Panc1 (cell line): ENCODE results near the gene TRERF1. TPM values are rescaled to one million over a fixed set of nuclear protein-coding genes. Genes with fewer than 3 reads are reported as not detected.

Experiments
- ATAC-seq: fragments of 200-7000 bp; cut with Tn5 transposase; 2 replicates; pipeline ENCODE4 v1.9.1; 2020; ENCODE audit warnings: mild to moderate bottlenecking, moderate library complexity
- BruUV-seq: library from RNA; stranded (reverse); fragments of 400-500 nt; replicated peaks from 2 replicates; lab custom pipeline; 2021; lab: Mats Ljungman, UMichigan
- CTCF ChIA-PET: fragments of 300-600 bp; sonication (Branson Sonifier 250); formaldehyde crosslinking; loops from one replicate; lab custom pipeline; 2022; ENCODE audit warnings: antibody characterized with exemption; lab: Charles Lee
- POLR2A ChIA-PET: fragments of 300-600 bp; sonication (Branson Sonifier 250); formaldehyde crosslinking; loops from one replicate; lab custom pipeline; 2022; ENCODE audit warnings: antibody characterized with exemption; lab: Charles Lee
- DNase-seq: peaks from one replicate; pipeline ENCODE4 v3.0.0-alpha.2; 2010; ENCODE audit warnings: low read depth, low spot score
- H3K27ac ChIP-seq: 2 replicates; pipeline ENCODE4 v1.5.1; 2011; ENCODE audit warnings: mild to moderate bottlenecking, low read length, inconsistent platforms
- H3K27me3 ChIP-seq: fragments of 200-500 bp; sonication (Bioruptor generic); 2 replicates; pipeline ENCODE4 v1.6.0; 2014; ENCODE audit warnings: low read length, inconsistent platforms; ENCODE audit not compliant: control insufficient read depth, insufficient read depth
- H3K36me3 ChIP-seq: fragments of 200-500 bp; sonication (Bioruptor generic); 2 replicates; pipeline ENCODE4 v1.5.1; 2014; ENCODE audit warnings: inconsistent platforms, mild to moderate bottlenecking, low read length, moderate library complexity; ENCODE audit not compliant: control insufficient read depth, insufficient read depth
- H3K4me1 ChIP-seq: 2 replicates; pipeline ENCODE4 v1.5.1; 2011; ENCODE audit warnings: inconsistent platforms, mild to moderate bottlenecking, low read length, moderate library complexity; ENCODE audit not compliant: control insufficient read depth, insufficient read depth
- H3K4me3 ChIP-seq, 2 experiments: 2 replicates each; pipeline ENCODE4 v1.5.1; 2011 to 2012; ENCODE audit warnings: low read depth in 2 of 2, low read length in 2 of 2, mild to moderate bottlenecking in 2 of 2, inconsistent platforms in 1 of 2, moderate library complexity in 1 of 2
- H3K9me3 ChIP-seq: fragments of 200-500 bp; sonication (Bioruptor generic); 2 replicates; pipeline ENCODE4 v1.5.1; 2014; ENCODE audit warnings: low read depth, mild to moderate bottlenecking, inconsistent platforms, low read length, moderate library complexity; ENCODE audit not compliant: control insufficient read depth, insufficient read depth
- POLR2AphosphoS5 ChIP-seq: IDR thresholded peaks from 2 replicates; pipeline ENCODE4 v1.6.1; 2012; ENCODE audit warnings: mild to moderate bottlenecking, low read depth, low read length, moderate library complexity
- SIN3A ChIP-seq: IDR thresholded peaks from 2 replicates; pipeline ENCODE4 v1.6.1; 2012; ENCODE audit warnings: low read depth, mild to moderate bottlenecking, low read length, moderate library complexity, borderline replicate concordance; ENCODE audit not compliant: insufficient read depth
- TCF7L2 ChIP-seq: IDR thresholded peaks from 2 replicates; pipeline ENCODE4 v1.6.1; 2011; ENCODE audit warnings: mild to moderate bottlenecking, low read depth, low read length, inconsistent platforms
- in situ Hi-C: cut with HindIII; loops from 2 replicates; pipeline ENCODE4 v1.10.0; 2016; ENCODE audit warnings: low sequenced_read_pairs, low pct_unique_long_range_greater_than_20kb
- intact Hi-C: fragments of 100-400 bp; cut with micrococcal nuclease; formaldehyde crosslinking; loops from one replicate; pipeline ENCODE4 v1.10.0; 2022; ENCODE audit not compliant: unreplicated experiment
- total RNA-seq: library from RNA; stranded (reverse); gene quantifications from one replicate; pipeline ENCODE4 v1.2.1, GENCODE V29; 2021; ENCODE audit not compliant: unreplicated experiment
- TF ChIP-seq, protein P1 (sequence below): fragments of 450-650 bp; IDR thresholded peaks from 2 replicates; pipeline ENCODE4 v1.5.1; 2017; ENCODE audit warnings: mild to moderate bottlenecking
- TF ChIP-seq, protein P2 (sequence below), 2 experiments: IDR thresholded peaks; 2 replicates each; pipeline ENCODE4 v1.6.1; 2011 to 2012; ENCODE audit warnings: low read depth in 2 of 2, control low read depth in 1 of 2, low read length in 1 of 2, mild to moderate bottlenecking in 1 of 2, moderate library complexity in 1 of 2; ENCODE audit not compliant: insufficient read depth in 1 of 2

Gene TRERF1
- total RNA-seq, 1 experiment from 2014 or later: 30.6 TPM

DNA sequence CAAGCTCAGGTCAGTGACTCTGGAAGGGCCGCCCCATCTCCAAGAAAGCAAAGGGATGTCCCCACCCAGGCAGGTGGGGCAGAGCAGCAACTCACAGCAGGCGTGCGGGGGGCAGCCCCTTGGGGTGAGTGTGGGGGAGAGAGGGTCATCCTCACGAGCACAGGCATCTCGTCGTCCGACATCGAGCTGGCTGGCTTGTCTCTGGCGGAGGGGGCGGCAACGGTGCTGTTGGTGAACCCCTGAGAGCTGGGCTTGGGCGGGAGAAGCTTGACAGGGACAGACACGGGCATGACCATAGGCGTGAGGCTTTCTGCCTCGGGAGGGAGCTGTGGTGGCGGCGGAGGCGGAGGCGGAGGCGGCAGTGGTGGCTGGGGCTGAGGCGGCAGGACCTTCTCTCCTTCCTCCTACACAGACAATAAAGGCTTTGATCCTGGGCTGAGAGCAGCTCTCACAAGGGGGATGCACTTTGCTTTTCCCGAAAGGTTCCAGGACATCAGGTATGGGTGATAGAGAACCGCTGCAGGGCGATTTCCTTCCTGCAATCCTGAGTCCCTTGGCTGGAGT lies 188.5 kb downstream of the TRERF1 start:
- Histone ChIP-seq H3K27me3 (no peaks in the 10 kb centered on the region), H3K4me1 (peaks cover 9% of the 10 kb centered on the region), H3K27ac (no peak overlapping the region), H3K36me3 (no peaks in the 10 kb centered on the region; the same call in none of the 2 replicates), H3K4me3 (no peak overlapping the region), H3K9me3 (no peaks in the 10 kb centered on the region)
- TF ChIP-seq, protein P1, sequence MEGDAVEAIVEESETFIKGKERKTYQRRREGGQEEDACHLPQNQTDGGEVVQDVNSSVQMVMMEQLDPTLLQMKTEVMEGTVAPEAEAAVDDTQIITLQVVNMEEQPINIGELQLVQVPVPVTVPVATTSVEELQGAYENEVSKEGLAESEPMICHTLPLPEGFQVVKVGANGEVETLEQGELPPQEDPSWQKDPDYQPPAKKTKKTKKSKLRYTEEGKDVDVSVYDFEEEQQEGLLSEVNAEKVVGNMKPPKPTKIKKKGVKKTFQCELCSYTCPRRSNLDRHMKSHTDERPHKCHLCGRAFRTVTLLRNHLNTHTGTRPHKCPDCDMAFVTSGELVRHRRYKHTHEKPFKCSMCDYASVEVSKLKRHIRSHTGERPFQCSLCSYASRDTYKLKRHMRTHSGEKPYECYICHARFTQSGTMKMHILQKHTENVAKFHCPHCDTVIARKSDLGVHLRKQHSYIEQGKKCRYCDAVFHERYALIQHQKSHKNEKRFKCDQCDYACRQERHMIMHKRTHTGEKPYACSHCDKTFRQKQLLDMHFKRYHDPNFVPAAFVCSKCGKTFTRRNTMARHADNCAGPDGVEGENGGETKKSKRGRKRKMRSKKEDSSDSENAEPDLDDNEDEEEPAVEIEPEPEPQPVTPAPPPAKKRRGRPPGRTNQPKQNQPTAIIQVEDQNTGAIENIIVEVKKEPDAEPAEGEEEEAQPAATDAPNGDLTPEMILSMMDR: no peak
- TF ChIP-seq, protein P2, sequence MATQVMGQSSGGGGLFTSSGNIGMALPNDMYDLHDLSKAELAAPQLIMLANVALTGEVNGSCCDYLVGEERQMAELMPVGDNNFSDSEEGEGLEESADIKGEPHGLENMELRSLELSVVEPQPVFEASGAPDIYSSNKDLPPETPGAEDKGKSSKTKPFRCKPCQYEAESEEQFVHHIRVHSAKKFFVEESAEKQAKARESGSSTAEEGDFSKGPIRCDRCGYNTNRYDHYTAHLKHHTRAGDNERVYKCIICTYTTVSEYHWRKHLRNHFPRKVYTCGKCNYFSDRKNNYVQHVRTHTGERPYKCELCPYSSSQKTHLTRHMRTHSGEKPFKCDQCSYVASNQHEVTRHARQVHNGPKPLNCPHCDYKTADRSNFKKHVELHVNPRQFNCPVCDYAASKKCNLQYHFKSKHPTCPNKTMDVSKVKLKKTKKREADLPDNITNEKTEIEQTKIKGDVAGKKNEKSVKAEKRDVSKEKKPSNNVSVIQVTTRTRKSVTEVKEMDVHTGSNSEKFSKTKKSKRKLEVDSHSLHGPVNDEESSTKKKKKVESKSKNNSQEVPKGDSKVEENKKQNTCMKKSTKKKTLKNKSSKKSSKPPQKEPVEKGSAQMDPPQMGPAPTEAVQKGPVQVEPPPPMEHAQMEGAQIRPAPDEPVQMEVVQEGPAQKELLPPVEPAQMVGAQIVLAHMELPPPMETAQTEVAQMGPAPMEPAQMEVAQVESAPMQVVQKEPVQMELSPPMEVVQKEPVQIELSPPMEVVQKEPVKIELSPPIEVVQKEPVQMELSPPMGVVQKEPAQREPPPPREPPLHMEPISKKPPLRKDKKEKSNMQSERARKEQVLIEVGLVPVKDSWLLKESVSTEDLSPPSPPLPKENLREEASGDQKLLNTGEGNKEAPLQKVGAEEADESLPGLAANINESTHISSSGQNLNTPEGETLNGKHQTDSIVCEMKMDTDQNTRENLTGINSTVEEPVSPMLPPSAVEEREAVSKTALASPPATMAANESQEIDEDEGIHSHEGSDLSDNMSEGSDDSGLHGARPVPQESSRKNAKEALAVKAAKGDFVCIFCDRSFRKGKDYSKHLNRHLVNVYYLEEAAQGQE (IDR thresholded peaks at IDR 0.05; ENCODE audit: insufficient read depth in 1 of 2, low read depth in 2 of 2, low read length in 1 of 2): no peak
- TF ChIP-seq POLR2AphosphoS5 (no peak), TCF7L2 (no peak), SIN3A (no peak)
- in situ Hi-C loops (no loop called here), intact Hi-C loops (no loop called here)
- ATAC-seq (no peak), DNase-seq (no peak)
- CTCF ChIA-PET: no interaction called here
- POLR2A ChIA-PET: no interaction called here
- no TSS peak for BruUV-seq

DNA sequence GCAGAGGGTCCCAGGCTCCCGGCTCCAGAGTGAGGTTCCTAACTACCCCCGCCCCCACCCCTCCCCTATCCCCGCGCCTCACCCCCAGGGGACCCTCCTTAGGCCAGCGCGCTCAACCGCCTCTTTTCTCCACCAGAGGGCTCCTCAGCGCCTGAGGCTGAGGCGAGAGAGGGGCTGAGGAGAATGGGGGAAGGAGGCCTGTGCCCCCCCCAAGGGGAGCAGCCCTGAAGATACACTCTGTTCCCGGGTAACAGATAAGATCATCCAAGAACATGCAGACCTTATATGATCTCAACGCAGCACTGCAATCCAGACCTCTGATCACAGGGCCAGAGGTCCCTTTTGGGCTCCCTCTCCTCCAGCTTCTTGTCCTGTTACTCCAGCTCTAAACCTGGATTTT lies 190.8 kb downstream of the TRERF1 start:
- H3K4me1 ChIP-seq: peaks cover 9% of the 10 kb centered on the region
- in situ Hi-C loops: no loop called here
- H3K9me3 ChIP-seq: no peaks in the 10 kb centered on the region
- TF ChIP-seq SIN3A: no peak
- TF ChIP-seq, protein P2 (IDR thresholded peaks at IDR 0.05; ENCODE audit: insufficient read depth in 1 of 2, low read depth in 2 of 2, low read length in 1 of 2): no peak
- TF ChIP-seq, protein P1: peak; percentile 84
- no TSS peak for BruUV-seq
- DNase-seq: no peak
- peak; percentile 73 for ATAC-seq
- intact Hi-C loops: no loop called here
- H3K4me3 ChIP-seq: no peak overlapping the region
- ChIA-PET POLR2A (no interaction called here), CTCF (interaction anchor here (0.5 to 2.8 kb wide), 3 partner anchors 188 to 391 kb away, joined by 3 to 16 read pairs (median 4); no protein-coding TSS in a partner anchor)
- peak overlapping the region; percentile 52 for H3K27ac ChIP-seq
- peaks cover 2% of the 10 kb centered on the region for H3K36me3 ChIP-seq
- H3K27me3 ChIP-seq: no peaks in the 10 kb centered on the region
